CD4-positive, CD25-positive, alpha-beta regulatory T cell (primary cell): ENCODE measurements around the gene TBC1D7. TPM values are rescaled to one million over a fixed set of nuclear protein-coding genes. Genes with fewer than 3 reads are reported as not detected.

Source experiments
- ATAC-seq, 2 donors: fragments of 150-1000 bp; cut with Tn5 transposase; one replicate each; pipeline ENCODE4 v1.10.0; 2021; ENCODE audit warnings: low read depth in 2 of 2, moderate number of reproducible peaks in 2 of 2, moderate library complexity in 1 of 2
- DNase-seq, 3 donors: peaks; one replicate each; pipeline versions ENCODE4 v3.0.0 to v3.0.0-alpha.2; 2012 to 2022; ENCODE audit warnings: mixed read lengths in 1 of 3
- H3K27ac ChIP-seq: one replicate; pipeline ENCODE4 v1.7.0; 2013; ENCODE audit warnings: mild to moderate bottlenecking, low read length; ENCODE audit not compliant: insufficient read depth, poor library complexity, severe bottlenecking
- H3K27me3 ChIP-seq: one replicate; pipeline ENCODE4 v1.7.0; 2013; ENCODE audit warnings: low read length; ENCODE audit not compliant: control insufficient read depth, insufficient read depth
- H3K36me3 ChIP-seq: one replicate; pipeline ENCODE4 v1.7.0; 2013; ENCODE audit warnings: mild to moderate bottlenecking, low read length, moderate library complexity; ENCODE audit not compliant: control insufficient read depth, insufficient read depth
- H3K4me1 ChIP-seq: 2 replicates; pipeline ENCODE4 v1.7.0; 2013; ENCODE audit warnings: mild to moderate bottlenecking, low read length; ENCODE audit not compliant: insufficient read depth, control insufficient read depth, poor library complexity, severe bottlenecking
- H3K4me3 ChIP-seq: one replicate; pipeline ENCODE4 v1.7.0; 2013; ENCODE audit warnings: low read depth, mild to moderate bottlenecking, low read length, moderate library complexity
- H3K9me3 ChIP-seq, 2 experiments: 1 replicate in 1 of 2; 2 replicates in 1 of 2; pipeline ENCODE4 v1.7.0; 2013; ENCODE audit warnings: low read length in 2 of 2, mild to moderate bottlenecking in 1 of 2, moderate library complexity in 1 of 2; ENCODE audit not compliant: control insufficient read depth in 2 of 2
- H3K27ac Mint-ChIP-seq, 3 donors: one replicate each; pipeline ENCODE4 v1.8.0; 2020 to 2022; ENCODE audit warnings: mild to moderate bottlenecking in 3 of 3, mixed read lengths in 3 of 3, moderate library complexity in 2 of 3
- H3K27me3 Mint-ChIP-seq: one replicate; pipeline ENCODE4 v1.8.0; 2022; ENCODE audit warnings: mild to moderate bottlenecking, mixed read lengths
- H3K36me3 Mint-ChIP-seq: one replicate; pipeline ENCODE4 v1.8.0; 2020; ENCODE audit warnings: mixed read lengths
- H3K4me1 Mint-ChIP-seq, 4 donors: one replicate each; pipeline ENCODE4 v1.8.0; 2020 to 2022; ENCODE audit warnings: mixed read lengths in 4 of 4, mild to moderate bottlenecking in 1 of 4
- H3K4me3 Mint-ChIP-seq, 4 donors: one replicate each; pipeline ENCODE4 v1.8.0; 2020 to 2022; ENCODE audit warnings: mild to moderate bottlenecking in 4 of 4, mixed read lengths in 4 of 4, moderate library complexity in 3 of 4
- H3K9me3 Mint-ChIP-seq, 7 donors: one replicate each; pipeline ENCODE4 v1.8.0; 2020 to 2022; ENCODE audit warnings: mixed read lengths in 7 of 7, mild to moderate bottlenecking in 3 of 7, moderate library complexity in 2 of 7
- polyA plus RNA-seq, 4 donors: library from polyadenylated mRNA; unstranded; fragments of 300-500 nt; fragmentation: Illumina TruSeq; gene quantifications; one replicate each; pipeline ENCODE4 v1.2.3, GENCODE V29; 2021
- total RNA-seq: library from RNA; stranded (reverse); gene quantifications from one replicate; pipeline ENCODE4 v1.2.3, GENCODE V29; 2022

TBC1D7 gene
- total and polyA plus RNA-seq, 5 donors from 2014 or later: 16.2 to 31.3 (median 20.7) TPM

GRCh38 chr6:13307508-13307995 lies 20.8 kb downstream of the TBC1D7 start:
- no peak overlapping the region for H3K27ac Mint-ChIP-seq
- peaks cover 43% of the 10 kb centered on the region for H3K36me3 ChIP-seq
- H3K4me3 ChIP-seq: no peak overlapping the region

DNA sequence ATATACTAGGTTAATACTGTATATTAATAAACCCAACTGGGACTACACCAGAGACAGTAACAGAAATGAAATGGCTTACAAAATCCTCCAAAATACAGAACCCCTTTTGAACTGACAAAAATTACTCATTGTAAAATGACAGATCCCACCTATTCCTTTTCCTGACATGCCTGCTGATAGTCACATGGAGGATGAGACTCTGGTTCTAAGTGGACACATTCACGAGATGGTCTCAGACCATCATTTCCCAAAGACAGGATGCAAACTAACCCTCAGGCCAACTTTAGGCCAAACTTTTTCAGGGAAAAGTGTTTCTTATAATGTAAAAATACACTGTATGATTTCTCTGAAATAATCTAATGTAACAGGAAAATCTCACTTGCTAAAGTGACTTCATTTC lies 22.5 kb downstream of the TBC1D7 start:
- Mint-ChIP-seq H3K4me3 (no peak overlapping the region), H3K4me1 (peaks cover 9 to 24% (median 20%) of the 10 kb centered on the region in 4 donors), H3K9me3 (no peaks in the 10 kb centered on the region), H3K36me3 (peaks cover 48% of the 10 kb centered on the region), H3K27ac (no peak overlapping the region), H3K27me3 (no peaks in the 10 kb centered on the region)
- Histone ChIP-seq H3K27ac (no peak overlapping the region), H3K4me1 (peaks cover 8% of the 10 kb centered on the region), H3K27me3 (no peaks in the 10 kb centered on the region), H3K36me3 (peaks cover 43% of the 10 kb centered on the region), H3K4me3 (no peak overlapping the region), H3K9me3 (no peaks in the 10 kb centered on the region)
- no peak for DNase-seq
- ATAC-seq: no peak

More at GRCh38 chr6:13307508-13307995, 20.8 kb downstream of the TBC1D7 start:
- H3K9me3 ChIP-seq: no peaks in the 10 kb centered on the region
- DNase-seq: no peak
- H3K27me3 Mint-ChIP-seq: no peaks in the 10 kb centered on the region
- peaks cover 51% of the 10 kb centered on the region for H3K36me3 Mint-ChIP-seq
- peaks cover 8 to 22% (median 19%) of the 10 kb centered on the region in 4 donors for H3K4me1 Mint-ChIP-seq
- no peaks in the 10 kb centered on the region for H3K27me3 ChIP-seq
- ATAC-seq: no peak
- H3K27ac ChIP-seq: no peak overlapping the region
- H3K4me3 Mint-ChIP-seq: peak overlapping the region in 1 of 4 donors; percentile 69
- H3K9me3 Mint-ChIP-seq: no peaks in the 10 kb centered on the region
- H3K4me1 ChIP-seq: peaks cover 8% of the 10 kb centered on the region

DNA sequence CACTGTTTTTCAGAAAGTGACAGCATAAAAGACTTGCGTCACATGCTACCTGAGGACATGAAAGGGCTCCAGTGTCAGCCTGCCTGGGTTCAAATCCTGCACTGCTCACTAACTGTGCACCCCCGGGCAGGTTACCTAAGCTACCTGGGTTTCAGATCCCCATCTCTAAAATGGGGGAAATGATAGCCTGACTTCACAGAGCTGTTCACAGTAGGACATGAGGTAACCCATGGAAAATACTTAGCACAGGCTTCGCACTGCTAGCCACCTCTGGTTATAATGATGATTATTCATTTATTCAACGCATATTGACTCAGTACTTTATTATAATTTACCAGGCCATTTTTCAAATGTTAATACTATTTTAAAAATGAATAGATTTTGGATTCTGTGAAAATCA lies 23.0 kb downstream of the TBC1D7 start:
- ATAC-seq (no peak), DNase-seq (no peak)
- no peak overlapping the region for H3K4me3 Mint-ChIP-seq
- no peak overlapping the region for H3K4me3 ChIP-seq
- peaks cover 8% of the 10 kb centered on the region for H3K4me1 ChIP-seq
- no peaks in the 10 kb centered on the region for H3K27me3 Mint-ChIP-seq
- H3K9me3 Mint-ChIP-seq: no peaks in the 10 kb centered on the region
- no peaks in the 10 kb centered on the region for H3K9me3 ChIP-seq
- peaks cover 45% of the 10 kb centered on the region for H3K36me3 ChIP-seq
- no peak overlapping the region for H3K27ac Mint-ChIP-seq
- H3K4me1 Mint-ChIP-seq: peaks cover 9 to 24% (median 20%) of the 10 kb centered on the region in 4 donors
- H3K27ac ChIP-seq: no peak overlapping the region
- no peaks in the 10 kb centered on the region for H3K27me3 ChIP-seq
- H3K36me3 Mint-ChIP-seq: peaks cover 53% of the 10 kb centered on the region

DNA sequence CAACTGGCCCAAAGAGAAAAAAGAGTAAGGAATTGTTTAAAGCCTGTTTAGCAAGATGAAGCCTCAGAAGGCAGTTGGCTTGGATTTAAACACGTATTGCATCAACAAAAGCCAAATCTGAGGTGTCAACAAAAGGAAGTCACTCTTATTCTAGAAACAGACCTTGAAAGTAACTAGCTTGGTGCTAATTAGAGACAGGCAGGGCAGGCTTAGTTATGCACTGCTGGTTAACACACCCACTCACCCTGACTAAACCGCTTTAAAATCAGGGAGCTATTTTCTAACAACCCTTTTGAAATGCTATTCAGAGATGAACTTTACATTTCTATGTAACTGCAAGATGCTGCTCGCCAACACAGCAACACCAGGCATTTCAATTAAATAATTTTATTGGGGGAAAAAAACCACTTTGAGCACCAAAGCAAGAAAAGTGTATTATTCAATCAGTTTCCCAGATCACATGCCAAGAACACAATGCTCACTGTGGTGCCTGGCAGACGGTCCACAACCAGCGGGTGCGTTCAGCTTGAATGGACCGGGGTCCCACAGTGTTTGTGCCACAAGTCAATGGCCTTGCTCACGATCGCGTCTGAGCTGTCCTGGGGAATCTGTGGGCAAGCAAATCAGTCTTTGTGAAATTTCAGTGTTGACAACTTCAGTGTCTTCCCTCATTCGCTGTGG lies 23.6 kb downstream of the TBC1D7 start:
- H3K4me1 ChIP-seq: peaks cover 8% of the 10 kb centered on the region
- DNase-seq (peak in 1 of 3 donors; percentile 14), ATAC-seq (no peak)
- Mint-ChIP-seq H3K27ac (no peak overlapping the region), H3K4me1 (peaks cover 9 to 24% (median 20%) of the 10 kb centered on the region in 4 donors), H3K9me3 (no peaks in the 10 kb centered on the region), H3K27me3 (no peaks in the 10 kb centered on the region), H3K36me3 (peaks cover 54% of the 10 kb centered on the region), H3K4me3 (no peak overlapping the region)
- H3K9me3 ChIP-seq: no peaks in the 10 kb centered on the region
- H3K36me3 ChIP-seq: peaks cover 45% of the 10 kb centered on the region
- no peak overlapping the region for H3K4me3 ChIP-seq
- no peak overlapping the region for H3K27ac ChIP-seq
- no peaks in the 10 kb centered on the region for H3K27me3 ChIP-seq

- no peak overlapping the region for H3K27ac ChIP-seq
- no peak overlapping the region for H3K4me3 ChIP-seq
- Mint-ChIP-seq H3K36me3 (peaks cover 51% of the 10 kb centered on the region), H3K9me3 (no peaks in the 10 kb centered on the region), H3K4me1 (peaks cover 9 to 24% (median 20%) of the 10 kb centered on the region in 4 donors), H3K4me3 (no peak overlapping the region), H3K27me3 (no peaks in the 10 kb centered on the region), H3K27ac (no peak overlapping the region)
- H3K9me3 ChIP-seq: no peaks in the 10 kb centered on the region
- peak in 1 of 3 donors; percentile 4 for DNase-seq
- no peaks in the 10 kb centered on the region for H3K27me3 ChIP-seq
- peaks cover 8% of the 10 kb centered on the region for H3K4me1 ChIP-seq
- H3K36me3 ChIP-seq: peaks cover 48% of the 10 kb centered on the region
- no peak for ATAC-seq
Measured at GRCh38 chr6:13304101-13304500, 24.2 kb downstream of the TBC1D7 start.

DNA sequence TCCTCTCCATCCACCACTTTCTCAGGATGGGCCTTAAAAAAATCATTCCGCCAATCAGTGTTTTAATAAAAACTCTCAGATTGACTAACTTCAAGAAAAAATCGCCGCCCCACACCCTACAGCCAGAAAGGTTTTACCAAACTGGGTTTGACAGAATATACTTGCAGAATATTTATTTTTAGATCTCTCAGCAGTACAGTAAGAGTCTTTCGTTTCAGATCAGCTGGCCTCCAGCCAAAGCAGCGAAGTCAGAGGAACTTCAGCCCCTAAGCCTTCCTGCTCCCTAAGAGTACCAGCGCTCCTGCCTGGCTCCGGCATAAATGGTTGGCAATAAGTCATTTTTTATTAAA lies 24.7 kb downstream of the TBC1D7 start:
- H3K27me3 Mint-ChIP-seq: no peaks in the 10 kb centered on the region
- peaks cover 48% of the 10 kb centered on the region for H3K36me3 ChIP-seq
- H3K36me3 Mint-ChIP-seq: peaks cover 47% of the 10 kb centered on the region
- peak in 1 of 3 donors; percentile 34 for DNase-seq
- no peak overlapping the region for H3K4me3 ChIP-seq
- peak overlapping the region; percentile 2 to 83 (median 13) for H3K27ac Mint-ChIP-seq
- H3K27me3 ChIP-seq: no peaks in the 10 kb centered on the region
- peaks cover 9 to 24% (median 19%) of the 10 kb centered on the region in 4 donors for H3K4me1 Mint-ChIP-seq
- H3K27ac ChIP-seq: no peak overlapping the region
- ATAC-seq: peak in 1 of 2 donors; percentile 28
- no peaks in the 10 kb centered on the region for H3K9me3 Mint-ChIP-seq
- H3K4me3 Mint-ChIP-seq: peak overlapping the region in 2 of 4 donors; percentile 10 to 46
- H3K9me3 ChIP-seq: no peaks in the 10 kb centered on the region
- peaks cover 8% of the 10 kb centered on the region for H3K4me1 ChIP-seq

DNA sequence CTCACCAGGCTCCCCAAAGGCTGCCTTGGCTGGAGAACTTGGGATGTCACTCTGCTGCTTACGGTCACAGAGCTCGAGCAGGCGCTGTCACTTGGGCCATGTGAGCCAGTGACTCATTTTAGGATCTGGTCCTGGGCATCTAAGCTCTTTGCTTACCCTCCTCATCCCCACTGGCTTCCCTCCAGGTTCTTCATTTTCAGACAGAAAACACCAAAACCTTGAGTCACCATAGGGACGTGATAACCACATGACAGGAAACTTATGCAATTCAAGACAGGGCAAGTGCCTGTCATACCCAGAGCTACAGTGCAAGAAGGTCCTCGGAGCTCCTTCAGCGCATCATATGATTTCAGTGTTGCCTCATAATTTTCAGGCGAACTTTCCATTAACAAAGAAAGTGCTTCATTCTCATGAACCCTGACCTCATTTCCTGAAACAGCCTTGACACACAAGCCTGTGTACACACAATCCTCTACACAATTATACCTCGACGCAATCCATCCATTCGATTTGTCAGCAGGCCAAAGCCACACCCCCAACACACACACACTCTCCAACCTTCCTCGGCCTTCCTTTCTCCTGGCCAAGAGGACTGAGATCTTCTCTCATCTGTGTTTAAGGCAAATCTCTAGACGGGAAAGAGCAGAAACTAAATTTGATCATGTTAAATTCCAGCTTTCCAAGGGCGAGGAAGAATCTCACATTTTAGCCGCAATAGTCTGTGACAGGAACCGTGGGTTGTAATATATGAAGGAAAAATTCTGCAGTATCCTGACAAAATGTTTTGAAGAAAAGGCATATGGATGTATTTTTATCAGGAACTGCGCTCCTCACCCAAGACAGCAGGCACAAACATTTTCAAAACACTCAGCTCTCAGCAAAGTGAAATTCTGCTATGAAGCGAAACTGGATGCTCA lies 25.3 kb downstream of the TBC1D7 start:
- ATAC-seq (peak; percentile 70 to 78), DNase-seq (peak; percentile 8 to 72 (median 9))
- Histone ChIP-seq H3K4me1 (peaks cover 8% of the 10 kb centered on the region), H3K9me3 (no peaks in the 10 kb centered on the region), H3K27ac (no peak overlapping the region), H3K27me3 (no peaks in the 10 kb centered on the region), H3K36me3 (peaks cover 43% of the 10 kb centered on the region), H3K4me3 (no peak overlapping the region)
- peaks cover 49% of the 10 kb centered on the region for H3K36me3 Mint-ChIP-seq
- H3K27ac Mint-ChIP-seq: peak overlapping the region; percentile 2 to 67 (median 32)
- H3K4me1 Mint-ChIP-seq: peaks cover 9 to 24% (median 19%) of the 10 kb centered on the region in 4 donors
- no peaks in the 10 kb centered on the region for H3K27me3 Mint-ChIP-seq
- H3K4me3 Mint-ChIP-seq: peak overlapping the region in 2 of 4 donors; percentile 30 to 46
- no peaks in the 10 kb centered on the region for H3K9me3 Mint-ChIP-seq
